ENCODE results near the gene TEAD1. TPM values are rescaled to one million over a fixed set of nuclear protein-coding genes. Genes with fewer than 3 reads are reported as not detected.

The TEAD1 gene
- total RNA-seq, 4 donors from 2014 or later: 46.4 to 214 (median 61.2) TPM

DNA sequence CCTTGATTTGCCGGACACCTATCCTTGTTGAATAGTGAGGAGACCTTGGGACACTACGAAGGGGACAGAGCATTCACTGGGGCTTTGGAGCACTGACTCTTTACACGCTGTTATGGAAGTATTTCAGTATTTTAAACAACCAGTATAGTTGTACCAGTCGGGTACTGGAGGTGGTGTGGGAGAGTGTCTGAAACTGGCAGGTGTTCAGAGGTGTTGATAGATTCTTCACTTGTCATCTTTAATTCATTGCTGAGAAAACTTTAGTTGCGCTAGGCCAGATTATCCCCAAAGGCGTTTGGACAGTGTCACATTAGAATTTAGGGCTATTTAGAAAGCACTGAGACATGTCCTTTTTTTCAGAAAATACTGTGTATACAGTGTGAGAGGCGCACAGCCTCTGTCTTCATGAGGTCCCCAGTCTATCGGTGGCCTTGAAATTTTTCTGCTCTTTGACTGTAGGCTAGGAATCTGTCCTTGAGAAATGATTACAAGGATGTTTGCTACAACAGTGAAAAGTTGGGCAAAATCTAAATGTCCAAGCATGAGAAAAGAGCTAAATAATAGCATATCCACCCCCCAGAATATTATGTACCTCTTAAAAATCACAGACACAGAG, 69.7 kb downstream of the TEAD1 start:
- DNase-seq: no peak
- Histone ChIP-seq H3K27me3 (no peaks in the 10 kb centered on the region), H3K36me3 (no peaks in the 10 kb centered on the region), H3K9me3 (no peaks in the 10 kb centered on the region), H3K27ac (peak overlapping the region in 1 of 4 donors; percentile 17), H3K4me1 (peaks cover 0 to 12% (median 7%) of the 10 kb centered on the region in 4 donors), H3K4me3 (no peak overlapping the region)
- intact Hi-C loops (cut with DNase I; ENCODE audit: low total_unique reads): loop anchor here (10.0 kb wide), 1 partner anchor 49 kb away; no protein-coding TSS in a partner anchor
- in situ Hi-C loops (cut with MboI; ENCODE audit: low pct_ligation_motif_present in 1 of 4, low pct_unique_long_range_greater_than_20kb in 1 of 4, low sequenced_read_pairs in 3 of 4): no loop called here
- no peak for TF ChIP-seq POLR2A (IDR thresholded peaks at IDR 0.05)
- TF ChIP-seq, protein P1, sequence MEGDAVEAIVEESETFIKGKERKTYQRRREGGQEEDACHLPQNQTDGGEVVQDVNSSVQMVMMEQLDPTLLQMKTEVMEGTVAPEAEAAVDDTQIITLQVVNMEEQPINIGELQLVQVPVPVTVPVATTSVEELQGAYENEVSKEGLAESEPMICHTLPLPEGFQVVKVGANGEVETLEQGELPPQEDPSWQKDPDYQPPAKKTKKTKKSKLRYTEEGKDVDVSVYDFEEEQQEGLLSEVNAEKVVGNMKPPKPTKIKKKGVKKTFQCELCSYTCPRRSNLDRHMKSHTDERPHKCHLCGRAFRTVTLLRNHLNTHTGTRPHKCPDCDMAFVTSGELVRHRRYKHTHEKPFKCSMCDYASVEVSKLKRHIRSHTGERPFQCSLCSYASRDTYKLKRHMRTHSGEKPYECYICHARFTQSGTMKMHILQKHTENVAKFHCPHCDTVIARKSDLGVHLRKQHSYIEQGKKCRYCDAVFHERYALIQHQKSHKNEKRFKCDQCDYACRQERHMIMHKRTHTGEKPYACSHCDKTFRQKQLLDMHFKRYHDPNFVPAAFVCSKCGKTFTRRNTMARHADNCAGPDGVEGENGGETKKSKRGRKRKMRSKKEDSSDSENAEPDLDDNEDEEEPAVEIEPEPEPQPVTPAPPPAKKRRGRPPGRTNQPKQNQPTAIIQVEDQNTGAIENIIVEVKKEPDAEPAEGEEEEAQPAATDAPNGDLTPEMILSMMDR (IDR thresholded peaks at IDR 0.05): no peak
- WGBS, 2 donors (ENCODE audit: low coverage in 1 of 2): 80 to 89% methylated on average over 8 of the region's 8 CpGs

GRCh38 chr11:12744826-12745502, 70.7 kb downstream of the TEAD1 start:
- TF ChIP-seq, protein P1 (IDR thresholded peaks at IDR 0.05): no peak
- TF ChIP-seq POLR2AphosphoS5 (IDR thresholded peaks at IDR 0.05) (no peak), EP300 (IDR thresholded peaks at IDR 0.05; ENCODE audit: low read depth) (no peak), POLR2A (IDR thresholded peaks at IDR 0.05) (no peak)
- H3K27ac ChIP-seq: peak overlapping the region in 1 of 4 donors; percentile 17
- DNase-seq: no peak
- no peaks in the 10 kb centered on the region for H3K9me3 ChIP-seq
- H3K36me3 ChIP-seq: no peaks in the 10 kb centered on the region
- WGBS, 2 donors (ENCODE audit: low coverage in 1 of 2): 81 to 96% methylated on average over 3 to 10 of the region's 10 CpGs
- intact Hi-C loops (cut with DNase I; ENCODE audit: low total_unique reads) (loop anchor here (10.0 kb wide), 1 partner anchor 50 kb away; no protein-coding TSS in a partner anchor), in situ Hi-C loops (cut with MboI; ENCODE audit: low pct_ligation_motif_present in 1 of 4, low pct_unique_long_range_greater_than_20kb in 1 of 4, low sequenced_read_pairs in 3 of 4) (no loop called here)
- H3K4me3 ChIP-seq: no peak overlapping the region
- H3K27me3 ChIP-seq: no peaks in the 10 kb centered on the region
- H3K4me1 ChIP-seq: peaks cover 0 to 15% (median 7%) of the 10 kb centered on the region in 4 donors

DNA sequence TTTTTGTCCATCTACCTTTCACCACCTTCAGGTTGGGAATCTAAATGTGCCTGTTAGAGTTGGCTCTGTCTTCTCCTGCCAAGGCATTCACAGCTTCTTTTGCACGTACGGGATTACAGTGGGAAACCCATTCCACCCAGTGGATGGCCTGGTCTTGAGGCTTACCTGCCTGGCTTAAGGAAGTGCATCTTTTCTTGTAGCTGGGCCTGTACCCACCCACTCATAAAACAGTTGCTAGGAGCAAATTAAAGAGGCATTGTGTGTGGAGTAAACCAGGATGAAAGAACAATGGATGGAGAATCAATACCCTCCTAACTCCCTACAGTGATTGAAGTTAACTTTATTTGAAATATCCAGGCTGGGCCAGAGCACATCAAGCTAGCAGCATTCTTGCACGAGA, 71.6 kb downstream of the TEAD1 start:
- in situ Hi-C loops (cut with MboI; ENCODE audit: low pct_ligation_motif_present in 1 of 4, low pct_unique_long_range_greater_than_20kb in 1 of 4, low sequenced_read_pairs in 3 of 4): no loop called here
- H3K27ac ChIP-seq: no peak overlapping the region
- DNase-seq: no peak
- intact Hi-C loops (cut with DNase I; ENCODE audit: low total_unique reads): loop anchor here (10.0 kb wide), 1 partner anchor 51 kb away; no protein-coding TSS in a partner anchor
- 40 to 52% methylated on average over 3 of the region's 3 CpGs for WGBS, 2 donors (ENCODE audit: low coverage in 1 of 2)
- H3K4me1 ChIP-seq: peaks cover 0 to 19% (median 7%) of the 10 kb centered on the region in 4 donors
- H3K27me3 ChIP-seq: no peaks in the 10 kb centered on the region
- no peaks in the 10 kb centered on the region for H3K9me3 ChIP-seq
- H3K4me3 ChIP-seq: no peak overlapping the region
- TF ChIP-seq POLR2A (IDR thresholded peaks at IDR 0.05): no peak
- TF ChIP-seq POLR2AphosphoS5 (IDR thresholded peaks at IDR 0.05): no peak
- TF ChIP-seq, protein P1 (IDR thresholded peaks at IDR 0.05): no peak
- no peak for TF ChIP-seq EP300 (IDR thresholded peaks at IDR 0.05; ENCODE audit: low read depth)
- H3K36me3 ChIP-seq: no peaks in the 10 kb centered on the region

- 58 to 59% methylated on average over 2 to 6 of the region's 6 CpGs for WGBS, 2 donors (ENCODE audit: low coverage in 1 of 2)
- intact Hi-C loops (cut with DNase I; ENCODE audit: low total_unique reads): loop anchor here (10.0 kb wide), 1 partner anchor 52 kb away; no protein-coding TSS in a partner anchor
- H3K4me3 ChIP-seq: no peak overlapping the region
- H3K9me3 ChIP-seq: no peaks in the 10 kb centered on the region
- H3K4me1 ChIP-seq: peaks cover 0 to 19% (median 7%) of the 10 kb centered on the region in 4 donors
- peak overlapping the region in 1 of 4 donors; percentile 20 for H3K27ac ChIP-seq
- in situ Hi-C loops (cut with MboI; ENCODE audit: low pct_ligation_motif_present in 1 of 4, low pct_unique_long_range_greater_than_20kb in 1 of 4, low sequenced_read_pairs in 3 of 4): no loop called here
- no peak for TF ChIP-seq POLR2AphosphoS5 (IDR thresholded peaks at IDR 0.05)
- TF ChIP-seq EP300 (IDR thresholded peaks at IDR 0.05; ENCODE audit: low read depth): no peak
- TF ChIP-seq, protein P1 (IDR thresholded peaks at IDR 0.05): no peak
- TF ChIP-seq POLR2A (IDR thresholded peaks at IDR 0.05): no peak
- H3K27me3 ChIP-seq: no peaks in the 10 kb centered on the region
- no peaks in the 10 kb centered on the region for H3K36me3 ChIP-seq
- DNase-seq: no peak
These were observed 72.4 kb downstream of the TEAD1 start for GRCh38 chr11:12746593-12747097.
